ENCODE measurements around the gene SATB2. TPM values are rescaled to one million over a fixed set of nuclear protein-coding genes. Genes with fewer than 3 reads are reported as not detected.

Gene SATB2
- total RNA-seq, 1 donor from 2014 or later, result 19.1 TPM

DNA sequence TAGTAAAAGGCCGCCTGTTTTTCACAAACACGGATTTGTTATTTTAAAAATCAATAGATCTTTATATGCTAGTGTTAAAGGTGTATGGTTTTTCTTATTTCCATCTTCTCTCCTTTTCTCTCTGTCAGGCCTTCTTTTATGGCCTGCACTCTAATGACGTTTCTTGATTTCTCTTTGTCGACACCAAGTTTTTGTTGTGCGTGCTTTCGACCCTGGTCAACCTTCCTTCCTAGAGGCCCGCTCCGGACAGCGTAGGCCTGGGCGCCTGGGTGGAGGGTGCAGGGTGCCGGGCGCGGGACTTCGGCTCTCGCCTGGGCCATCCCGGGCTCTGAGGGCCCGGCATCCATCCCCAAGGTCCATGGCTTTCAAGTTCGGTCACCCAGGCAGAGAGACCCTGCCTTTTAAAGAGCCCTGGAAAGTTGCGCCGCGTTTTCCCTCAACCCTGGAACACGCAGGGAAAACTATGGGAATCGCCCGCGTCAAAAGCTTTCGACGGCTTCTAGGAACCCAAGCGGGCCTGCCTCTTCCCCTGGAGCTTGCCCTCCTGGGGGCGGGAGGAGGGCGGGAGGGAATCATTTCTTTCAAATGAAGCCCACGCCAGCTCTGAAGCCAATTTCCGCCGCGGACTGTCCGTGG lies 4.1 kb upstream of the SATB2 start:
- Mint-ChIP-seq H3K4me3 (peak overlapping the region; percentile 64), H3K27ac (no peak overlapping the region), H3K4me1 (ENCODE audit: unreplicated experiment) (peaks cover 16% of the 10 kb centered on the region), H3K27me3 (peaks cover 78% of the 10 kb centered on the region), H3K9me3 (no peaks in the 10 kb centered on the region), H3K36me3 (no peaks in the 10 kb centered on the region)
- no peak for DNase-seq (ENCODE audit: extremely low spot score, unreplicated experiment)
- TF ChIP-seq, protein P1, sequence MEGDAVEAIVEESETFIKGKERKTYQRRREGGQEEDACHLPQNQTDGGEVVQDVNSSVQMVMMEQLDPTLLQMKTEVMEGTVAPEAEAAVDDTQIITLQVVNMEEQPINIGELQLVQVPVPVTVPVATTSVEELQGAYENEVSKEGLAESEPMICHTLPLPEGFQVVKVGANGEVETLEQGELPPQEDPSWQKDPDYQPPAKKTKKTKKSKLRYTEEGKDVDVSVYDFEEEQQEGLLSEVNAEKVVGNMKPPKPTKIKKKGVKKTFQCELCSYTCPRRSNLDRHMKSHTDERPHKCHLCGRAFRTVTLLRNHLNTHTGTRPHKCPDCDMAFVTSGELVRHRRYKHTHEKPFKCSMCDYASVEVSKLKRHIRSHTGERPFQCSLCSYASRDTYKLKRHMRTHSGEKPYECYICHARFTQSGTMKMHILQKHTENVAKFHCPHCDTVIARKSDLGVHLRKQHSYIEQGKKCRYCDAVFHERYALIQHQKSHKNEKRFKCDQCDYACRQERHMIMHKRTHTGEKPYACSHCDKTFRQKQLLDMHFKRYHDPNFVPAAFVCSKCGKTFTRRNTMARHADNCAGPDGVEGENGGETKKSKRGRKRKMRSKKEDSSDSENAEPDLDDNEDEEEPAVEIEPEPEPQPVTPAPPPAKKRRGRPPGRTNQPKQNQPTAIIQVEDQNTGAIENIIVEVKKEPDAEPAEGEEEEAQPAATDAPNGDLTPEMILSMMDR (conservative IDR thresholded peaks at IDR 0.05), result no peak

DNA sequence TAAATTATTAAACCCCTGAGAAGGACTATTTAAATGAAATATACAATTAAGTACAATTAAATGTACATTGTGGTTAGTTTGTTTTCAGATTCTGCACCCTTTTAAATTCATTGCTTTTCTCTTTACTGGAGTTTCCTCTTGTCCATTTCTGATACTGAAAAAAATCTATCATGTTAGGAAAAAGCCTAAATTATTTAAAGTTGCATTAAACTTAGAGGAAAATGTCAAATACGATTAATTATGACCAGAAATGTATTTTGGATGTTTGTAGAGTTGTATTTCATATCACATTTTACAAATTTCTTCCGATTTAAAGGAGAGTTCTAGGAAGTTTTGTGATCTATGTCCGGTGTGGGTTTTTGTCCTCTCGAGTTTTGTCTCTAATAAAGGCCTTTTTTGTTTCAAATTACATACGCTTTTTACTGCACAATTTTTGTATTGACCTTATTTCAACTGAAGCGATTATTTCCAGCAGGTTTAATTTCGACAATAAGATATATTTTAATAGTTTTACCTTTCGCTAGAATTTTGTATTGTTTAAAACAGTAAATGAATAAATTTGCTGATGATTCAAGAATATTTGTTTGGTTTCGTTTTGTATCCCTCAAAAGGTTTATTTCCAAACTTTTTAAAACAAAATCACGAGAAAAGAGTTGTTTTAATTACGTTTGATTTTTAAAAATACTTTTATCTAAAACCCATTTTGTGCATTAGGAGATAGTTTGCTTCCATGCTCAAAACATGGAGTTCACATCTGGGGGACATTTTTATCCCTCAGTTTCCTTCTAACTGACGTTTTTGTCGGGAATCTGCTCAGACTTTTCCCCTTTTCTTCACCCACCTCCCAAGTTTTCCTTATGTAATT lies 3.3 kb upstream of the SATB2 start:
- TF ChIP-seq, protein P1 (conservative IDR thresholded peaks at IDR 0.05), result no peak
- peaks cover 16% of the 10 kb centered on the region for H3K4me1 Mint-ChIP-seq (ENCODE audit: unreplicated experiment)
- peak overlapping the region; percentile 69 for H3K4me3 Mint-ChIP-seq
- no peak for DNase-seq (ENCODE audit: extremely low spot score, unreplicated experiment)
- H3K27me3 Mint-ChIP-seq, result peaks cover 77% of the 10 kb centered on the region
- H3K9me3 Mint-ChIP-seq, result no peaks in the 10 kb centered on the region
- H3K27ac Mint-ChIP-seq, result no peak overlapping the region
- no peaks in the 10 kb centered on the region for H3K36me3 Mint-ChIP-seq

DNA sequence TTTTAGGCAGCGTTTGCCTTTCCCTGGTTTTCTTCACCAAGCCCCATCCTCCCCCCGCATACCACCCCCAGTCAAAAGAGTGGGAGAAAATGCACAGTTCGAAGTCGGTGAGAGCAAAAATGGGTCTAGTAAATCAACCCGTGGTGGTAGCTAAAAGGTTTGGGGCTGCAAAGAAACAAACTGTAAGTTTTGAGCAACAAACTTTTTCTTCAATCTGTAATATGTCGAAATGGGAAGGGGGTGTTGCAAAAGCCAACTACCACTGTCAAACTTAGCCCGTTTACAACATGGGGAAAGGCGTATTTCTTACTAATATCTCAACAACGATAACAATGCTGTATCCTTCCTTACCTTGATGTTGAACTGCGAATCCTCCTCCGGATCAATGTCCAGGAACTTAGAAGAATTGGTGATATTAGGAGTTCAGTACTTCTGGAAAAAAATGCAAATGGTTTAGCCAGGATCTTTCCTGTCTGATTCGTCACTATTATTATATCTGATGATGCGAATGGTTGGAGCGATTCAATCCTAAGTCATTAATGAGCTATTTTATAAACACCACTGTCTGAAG lies 2.4 kb upstream of the SATB2 start:
- H3K4me3 Mint-ChIP-seq, result peak overlapping the region; percentile 99
- DNase-seq (ENCODE audit: extremely low spot score, unreplicated experiment), result no peak
- TF ChIP-seq, protein P1 (conservative IDR thresholded peaks at IDR 0.05), result no peak

DNA sequence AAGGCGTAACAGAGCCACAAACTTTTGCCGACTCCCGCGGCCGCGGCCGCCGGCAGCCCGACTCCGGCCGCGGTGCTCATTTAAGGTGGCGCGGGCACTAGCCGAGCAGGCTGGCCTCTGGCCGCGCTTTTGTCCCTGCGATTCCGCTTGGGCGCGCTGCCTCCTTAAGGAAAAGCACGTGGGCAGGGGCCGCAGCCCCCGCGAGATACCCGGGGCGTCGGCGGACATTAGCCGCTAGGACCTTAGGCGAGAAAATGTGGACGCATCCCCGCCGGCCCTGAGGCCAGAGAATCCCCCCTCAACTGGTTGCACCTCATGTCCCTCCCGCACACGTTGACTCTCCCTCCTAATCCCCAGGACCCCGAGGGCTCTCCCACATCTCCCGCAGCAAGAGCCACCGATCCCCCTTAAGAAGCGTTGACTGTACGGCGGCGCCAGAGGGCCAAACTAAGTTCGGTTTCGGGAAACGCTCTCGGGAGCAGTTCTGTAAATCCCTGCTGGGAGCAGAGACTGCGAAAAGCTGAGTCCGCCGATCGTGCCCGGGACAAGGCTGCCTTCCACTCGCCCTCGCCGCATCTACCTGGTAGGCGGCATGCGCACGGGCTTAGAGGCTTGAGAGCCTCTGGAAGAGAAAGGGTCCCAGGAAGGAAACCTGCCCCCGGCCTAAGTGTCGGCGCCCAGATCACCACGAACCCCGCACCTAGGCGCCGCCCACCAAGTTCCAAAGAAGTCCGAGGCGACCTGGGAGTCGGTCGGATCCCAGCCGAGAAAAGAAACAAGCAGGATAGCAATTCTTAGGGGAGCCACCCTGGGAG lies 1.8 kb upstream of the SATB2 start:
- H3K36me3 Mint-ChIP-seq, result no peaks in the 10 kb centered on the region
- H3K27ac Mint-ChIP-seq, result peak overlapping the region; percentile 93
- H3K4me1 Mint-ChIP-seq (ENCODE audit: unreplicated experiment), result peaks cover 16% of the 10 kb centered on the region
- no peaks in the 10 kb centered on the region for H3K9me3 Mint-ChIP-seq
- peak overlapping the region; percentile 99 for H3K4me3 Mint-ChIP-seq
- TF ChIP-seq, protein P1 (conservative IDR thresholded peaks at IDR 0.05), result no peak
- peaks cover 77% of the 10 kb centered on the region for H3K27me3 Mint-ChIP-seq
- peak; percentile 90 for DNase-seq (ENCODE audit: extremely low spot score, unreplicated experiment)

More for the DNA sequence above, 2.4 kb upstream of the SATB2 start:
- Mint-ChIP-seq H3K36me3 (no peaks in the 10 kb centered on the region), H3K27me3 (peaks cover 77% of the 10 kb centered on the region), H3K27ac (peak overlapping the region; percentile 93), H3K4me1 (ENCODE audit: unreplicated experiment) (peaks cover 19% of the 10 kb centered on the region), H3K9me3 (no peaks in the 10 kb centered on the region)

DNA sequence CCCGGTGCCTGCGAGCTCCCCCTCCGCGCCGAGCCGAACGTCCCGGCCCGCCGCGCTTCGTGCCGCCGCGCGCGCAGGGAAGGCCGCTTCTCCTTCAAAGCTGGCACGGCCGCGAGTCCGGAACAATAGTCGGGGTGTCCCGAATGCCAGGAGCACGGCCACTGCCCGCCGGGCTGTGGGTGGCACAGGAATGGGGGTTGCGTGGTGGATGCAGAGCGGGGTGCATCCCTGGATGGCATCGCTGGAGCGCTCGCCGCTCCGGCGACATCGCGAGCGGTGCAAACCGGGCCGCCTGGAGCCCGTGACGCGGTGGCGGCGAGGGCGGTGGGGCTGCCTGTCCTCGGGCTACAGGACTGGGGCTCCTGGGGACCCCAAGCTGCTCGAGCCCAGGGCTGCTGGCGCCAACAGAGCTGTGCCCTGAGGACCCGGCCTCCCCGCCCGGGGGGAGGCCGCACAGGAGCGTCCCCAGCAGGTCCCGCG lies 1.1 kb upstream of the SATB2 start:
- Mint-ChIP-seq H3K4me1 (ENCODE audit: unreplicated experiment) (peaks cover 16% of the 10 kb centered on the region), H3K27ac (no peak overlapping the region), H3K36me3 (no peaks in the 10 kb centered on the region), H3K27me3 (peaks cover 78% of the 10 kb centered on the region), H3K4me3 (peak overlapping the region; percentile 99), H3K9me3 (no peaks in the 10 kb centered on the region)
- TF ChIP-seq, protein P1 (conservative IDR thresholded peaks at IDR 0.05), result no peak
- DNase-seq (ENCODE audit: extremely low spot score, unreplicated experiment), result no peak

All from type B pancreatic cell (in vitro differentiated cells).